Endodermal cell (in vitro differentiated cells): ENCODE results near the gene AGAP9. TPM values are rescaled to one million over a fixed set of nuclear protein-coding genes. Genes with fewer than 3 reads are reported as not detected.
"Not testable (repeated sequence)": the region's sequence is repeated elsewhere in the genome, so short reads cannot be mapped to it uniquely, and the experiment has no call there.

Experiments used
- DNase-seq: peaks from one replicate; pipeline ENCODE4 v3.0.0-alpha.2; 2017
- H3K27ac ChIP-seq: 2 replicates; pipeline ENCODE4 v1.5.1; 2013; ENCODE audit warnings: mild to moderate bottlenecking, low read depth, low read length, moderate library complexity
- H3K27me3 ChIP-seq: 2 replicates; pipeline ENCODE4 v1.6.1; 2013; ENCODE audit warnings: mild to moderate bottlenecking, low read length, moderate library complexity; ENCODE audit not compliant: insufficient read depth, control insufficient read depth, poor library complexity, severe bottlenecking
- H3K36me3 ChIP-seq: 2 replicates; pipeline ENCODE4 v1.7.0; 2013; ENCODE audit warnings: mild to moderate bottlenecking, low read length, moderate library complexity; ENCODE audit not compliant: control insufficient read depth, insufficient read depth
- H3K4me1 ChIP-seq: one replicate; pipeline ENCODE4 v1.7.0; 2013; ENCODE audit warnings: low read length; ENCODE audit not compliant: control insufficient read depth, insufficient read depth
- H3K4me3 ChIP-seq: 2 replicates; pipeline ENCODE4 v1.5.1; 2013; ENCODE audit warnings: mild to moderate bottlenecking, low read length, moderate library complexity
- H3K9ac ChIP-seq: 2 replicates; pipeline ENCODE4 v1.6.1; 2013; ENCODE audit warnings: mild to moderate bottlenecking, low read length, moderate library complexity; ENCODE audit not compliant: poor library complexity, severe bottlenecking; ENCODE audit errors: extremely low read depth
- H3K9me3 ChIP-seq: 2 replicates; pipeline ENCODE4 v1.6.1; 2013; ENCODE audit warnings: mild to moderate bottlenecking, low read length, moderate library complexity; ENCODE audit not compliant: control insufficient read depth
- H3K27ac Mint-ChIP-seq: 2 replicates; pipeline ENCODE4 v1.8.0; 2020; ENCODE audit warnings: mixed read lengths
- H3K27me3 Mint-ChIP-seq: 2 replicates; pipeline ENCODE4 v1.8.0; 2021; ENCODE audit warnings: mild to moderate bottlenecking, mixed read lengths; ENCODE audit not compliant: insufficient read depth
- H3K36me3 Mint-ChIP-seq: 2 replicates; pipeline ENCODE4 v1.8.0; 2020; ENCODE audit warnings: low read depth, mixed read lengths
- H3K4me1 Mint-ChIP-seq: 2 replicates; pipeline ENCODE4 v1.8.0; 2020; ENCODE audit warnings: mixed read lengths
- H3K4me3 Mint-ChIP-seq: 2 replicates; pipeline ENCODE4 v1.8.0; 2020; ENCODE audit warnings: mild to moderate bottlenecking, moderate library complexity, mixed read lengths
- H3K9me3 Mint-ChIP-seq: 2 replicates; pipeline ENCODE4 v1.8.0; 2020; ENCODE audit warnings: mild to moderate bottlenecking, mixed read lengths
- WGBS, 2 experiments: methylation state at CpG; one replicate each; pipeline versions ENCODE4 v1.1.5 to v1.1.7; 2013; ENCODE audit warnings: missing lambda C conversion rate in 2 of 2, mixed read lengths in 1 of 2; ENCODE audit not compliant: insufficient coverage in 1 of 2, insufficient read length in 1 of 2; 5-methylcytosine and 5-hydroxymethylcytosine counted together
- total RNA-seq, 2 donors: library from RNA; stranded (reverse); fragmentation: NEBNext Ultra II Directional in 1 of 2; extraction: Animal tissue kit (Norgen Biotek cat#: 25700) in 1 of 2; gene quantifications; 2 replicates in 1 of 2; 3 replicates in 1 of 2; pipeline ENCODE4 v1.2.1, GENCODE V29; 2021

The AGAP9 gene
- total RNA-seq, 2 donors from 2014 or later, result 14.4 to 17.0 TPM

DNA sequence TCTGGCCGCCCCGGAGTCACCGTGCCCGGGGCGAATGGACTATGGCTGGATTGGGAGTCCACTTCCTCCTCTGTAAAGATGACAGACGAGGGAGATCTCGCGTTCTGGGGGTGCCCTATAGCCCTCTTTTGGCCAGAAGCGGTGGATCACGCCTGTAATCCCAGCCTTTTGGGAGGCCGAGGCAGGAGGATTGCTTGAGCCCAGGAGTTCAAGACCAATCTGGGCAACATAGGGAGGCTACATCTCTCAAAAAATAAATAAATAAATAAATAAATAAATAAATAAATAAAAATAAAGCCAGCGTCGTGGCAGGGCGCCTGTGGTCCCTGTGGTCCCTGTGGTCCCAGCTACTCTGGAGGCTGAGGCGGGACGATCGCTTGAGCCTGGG is 30.4 kb upstream of the AGAP9 start:
- not testable (repeated sequence) for H3K27me3 Mint-ChIP-seq, H3K27me3 ChIP-seq, H3K36me3 ChIP-seq, H3K27ac Mint-ChIP-seq, H3K9me3 ChIP-seq, H3K4me1 Mint-ChIP-seq, H3K36me3 Mint-ChIP-seq, H3K4me1 ChIP-seq, H3K9me3 Mint-ChIP-seq, H3K27ac ChIP-seq
- Histone ChIP-seq H3K9ac (peak overlapping the region; percentile 30), H3K4me3 (peak overlapping the region; percentile 86)
- peak overlapping the region; percentile 99 for H3K4me3 Mint-ChIP-seq
- WGBS, 2 experiments, result 4% methylated on average over 3 of the region's 17 CpGs; no CpG with 5 or more reads in 1 of the 2 experiments
- DNase-seq, result peak; percentile 32

DNA sequence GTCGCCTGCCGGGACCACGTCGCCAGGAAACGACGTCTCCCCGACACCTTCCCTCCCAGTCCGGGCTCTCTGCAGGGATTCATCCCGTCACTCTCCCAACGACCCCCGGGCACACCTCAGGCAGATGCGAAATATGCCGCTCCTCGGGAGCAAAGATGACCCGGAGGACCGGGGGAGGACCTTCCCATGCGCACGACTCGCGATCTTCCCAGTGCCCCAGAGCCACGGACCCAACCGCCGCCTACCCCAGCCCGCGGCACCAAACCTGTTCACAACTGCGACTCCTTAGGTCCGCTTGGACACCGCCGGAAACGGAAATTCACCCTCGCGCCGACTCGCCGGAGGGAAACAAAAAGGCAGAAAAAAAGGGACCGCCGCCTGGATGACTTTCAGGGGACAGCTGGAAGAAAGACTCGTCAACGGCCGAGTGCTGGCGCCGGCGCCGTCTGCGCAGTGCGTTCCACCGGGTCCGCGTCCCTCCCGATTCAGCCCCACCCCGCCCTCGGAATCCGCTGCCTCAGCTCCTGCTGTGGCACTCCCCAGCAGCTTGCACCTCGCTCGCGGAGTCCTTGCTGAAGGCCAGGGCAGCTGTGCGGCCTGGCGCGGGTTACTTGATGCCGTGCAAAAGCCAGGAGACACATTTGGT is 29.9 kb upstream of the AGAP9 start:
- Histone ChIP-seq H3K4me3 (peak overlapping the region; percentile 86), H3K9ac (peak overlapping the region; percentile 66)
- not testable (repeated sequence) for H3K4me1 Mint-ChIP-seq, H3K27ac ChIP-seq, H3K36me3 Mint-ChIP-seq, H3K36me3 ChIP-seq, H3K9me3 Mint-ChIP-seq, H3K4me1 ChIP-seq, H3K27me3 Mint-ChIP-seq, H3K27me3 ChIP-seq, H3K9me3 ChIP-seq
- peak overlapping the region; percentile 99 for H3K4me3 Mint-ChIP-seq
- DNase-seq, result peak; percentile 96
- peak overlapping the region; percentile 99 for H3K27ac Mint-ChIP-seq
- WGBS, 2 experiments, result 0% methylated on average over 17 to 34 of the region's 60 CpGs

DNA sequence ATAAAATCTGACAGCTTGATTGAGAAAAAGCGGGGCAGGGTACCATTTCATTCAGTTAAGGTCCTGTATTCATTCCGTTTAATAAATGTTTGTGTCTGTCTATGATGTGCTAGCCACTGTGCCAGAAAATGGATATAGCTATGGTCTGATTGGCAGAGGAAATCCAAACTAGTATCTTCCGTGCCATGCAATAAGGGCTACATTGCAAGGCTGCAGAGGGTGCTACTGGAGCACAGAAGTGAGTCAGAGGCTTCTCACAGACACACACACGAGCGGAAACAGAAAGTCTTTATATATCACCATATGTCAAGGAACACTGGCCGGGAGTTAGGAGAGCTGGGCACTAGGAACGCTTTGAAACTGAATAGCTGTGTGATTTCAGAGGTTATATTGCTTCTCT is 29.3 kb upstream of the AGAP9 start:
- not testable (repeated sequence) for H3K36me3 ChIP-seq, H3K27me3 ChIP-seq, H3K4me1 Mint-ChIP-seq, H3K9me3 Mint-ChIP-seq, H3K4me1 ChIP-seq, H3K27me3 Mint-ChIP-seq, H3K36me3 Mint-ChIP-seq, H3K9me3 ChIP-seq, H3K27ac ChIP-seq
- Histone ChIP-seq H3K4me3 (peak overlapping the region; percentile 86), H3K9ac (peak overlapping the region; percentile 66)
- H3K4me3 Mint-ChIP-seq, result peak overlapping the region; percentile 99
- DNase-seq, result peak; percentile 36
- 0 to 25% methylated on average over 1 to 5 of the region's 7 CpGs for WGBS, 2 experiments
- peak overlapping the region; percentile 81 for H3K27ac Mint-ChIP-seq

DNA sequence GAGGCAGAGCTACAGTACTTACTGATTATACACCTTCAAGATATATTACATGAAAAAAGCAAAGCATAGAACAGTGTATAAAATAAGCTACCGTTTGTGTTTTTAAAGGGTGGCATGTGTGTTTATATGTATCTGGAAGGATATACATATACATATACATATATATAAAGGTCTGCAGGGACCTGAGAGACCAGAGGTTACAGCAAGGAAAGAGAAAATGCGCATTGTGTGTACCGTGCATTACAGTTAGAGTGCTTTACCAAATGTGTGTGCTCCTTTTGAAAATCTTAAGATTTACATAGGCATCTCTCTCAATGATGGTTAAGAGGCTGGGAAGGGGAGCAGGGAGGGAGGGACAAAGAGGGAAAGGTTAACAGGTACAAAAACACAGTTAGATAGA is 23.8 kb upstream of the AGAP9 start:
- H3K27ac ChIP-seq, H3K27ac Mint-ChIP-seq, H3K36me3 ChIP-seq, H3K4me1 ChIP-seq, H3K27me3 Mint-ChIP-seq, H3K36me3 Mint-ChIP-seq, H3K9ac ChIP-seq, H3K4me1 Mint-ChIP-seq, H3K9me3 ChIP-seq, H3K4me3 ChIP-seq, H3K27me3 ChIP-seq, H3K9me3 Mint-ChIP-seq, H3K4me3 Mint-ChIP-seq, DNase-seq: not testable (repeated sequence)
- no CpG with 5 or more reads among the region's 3 CpGs for WGBS, 2 experiments

DNA sequence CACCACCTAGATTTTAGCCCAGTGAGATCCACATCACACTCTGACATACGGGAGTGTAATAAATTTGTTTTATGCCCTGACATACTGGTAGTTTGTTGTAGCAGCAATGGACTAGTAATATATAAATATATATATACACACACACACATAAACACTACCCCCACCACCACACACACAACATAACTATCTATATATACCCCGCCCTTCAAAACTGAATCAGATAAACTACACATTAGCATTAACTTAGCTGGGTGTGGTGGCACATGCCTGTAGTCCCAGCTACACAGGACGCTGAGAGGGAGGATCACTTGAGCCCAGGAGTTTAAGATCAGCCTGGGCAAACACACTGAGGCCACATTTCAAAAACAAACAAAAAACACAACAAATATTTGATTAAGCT is 13.0 kb upstream of the AGAP9 start:
- H3K9ac ChIP-seq, H3K27me3 ChIP-seq, H3K9me3 Mint-ChIP-seq, H3K36me3 Mint-ChIP-seq, H3K27ac Mint-ChIP-seq, H3K4me1 Mint-ChIP-seq, H3K4me3 ChIP-seq, H3K27ac ChIP-seq, H3K9me3 ChIP-seq, H3K4me3 Mint-ChIP-seq, DNase-seq, H3K4me1 ChIP-seq, H3K36me3 ChIP-seq, H3K27me3 Mint-ChIP-seq: not testable (repeated sequence)
- no CpG with 5 or more reads among the region's 3 CpGs for WGBS, 2 experiments

DNA sequence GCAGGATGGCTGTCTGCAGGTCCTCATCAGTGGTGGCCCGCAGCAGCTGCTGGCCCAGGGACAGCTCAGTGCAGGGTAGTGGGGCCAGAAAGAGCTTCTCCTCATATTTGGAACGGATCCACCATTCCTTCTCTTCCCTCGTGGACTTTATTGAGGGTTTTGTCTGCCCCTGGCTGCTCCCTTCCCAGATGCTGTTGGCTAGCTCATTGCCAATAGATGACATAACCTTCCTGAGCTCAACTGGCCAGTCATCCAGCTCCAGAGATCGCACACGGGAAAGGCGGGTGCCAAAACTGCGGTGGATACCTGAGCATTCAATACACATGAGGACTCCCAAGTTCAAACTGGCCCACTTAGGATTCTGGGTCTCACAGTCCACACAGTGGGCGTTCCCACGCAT is 21.1 kb downstream of the AGAP9 start:
- not testable (repeated sequence) for H3K4me1 Mint-ChIP-seq, H3K27ac Mint-ChIP-seq, H3K27ac ChIP-seq, H3K4me1 ChIP-seq, H3K4me3 Mint-ChIP-seq, H3K27me3 Mint-ChIP-seq, H3K9me3 ChIP-seq, H3K36me3 Mint-ChIP-seq, H3K36me3 ChIP-seq, H3K4me3 ChIP-seq, H3K9me3 Mint-ChIP-seq, H3K9ac ChIP-seq, H3K27me3 ChIP-seq, DNase-seq
- WGBS, 2 experiments, result 100% methylated on average over 1 of the region's 9 CpGs; no CpG with 5 or more reads in 1 of the 2 experiments

DNA sequence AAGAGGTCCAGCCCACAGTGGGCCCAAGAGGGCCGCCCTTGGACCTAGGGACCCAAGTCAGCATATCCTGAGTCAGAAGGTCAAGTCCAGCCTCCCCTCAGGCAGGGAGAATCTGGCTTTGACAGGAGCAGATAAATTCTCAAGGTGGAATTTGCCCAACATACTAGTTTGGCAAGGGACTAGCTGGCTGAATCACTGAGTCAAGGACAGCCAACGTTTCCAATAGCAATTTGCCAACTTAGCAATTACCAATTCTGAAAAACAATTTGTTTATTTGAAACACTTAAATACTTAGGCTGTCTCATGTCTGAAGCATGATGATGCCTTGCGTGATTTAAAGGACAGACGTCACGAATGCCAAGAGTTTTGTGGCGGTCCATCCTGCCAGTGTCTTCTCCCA is 29.2 kb downstream of the AGAP9 start:
- H3K4me3 Mint-ChIP-seq, H3K9me3 Mint-ChIP-seq, DNase-seq, H3K27ac Mint-ChIP-seq, H3K27me3 Mint-ChIP-seq, H3K9me3 ChIP-seq, H3K27ac ChIP-seq, H3K36me3 ChIP-seq, H3K36me3 Mint-ChIP-seq, H3K4me1 Mint-ChIP-seq, H3K27me3 ChIP-seq, H3K4me3 ChIP-seq, H3K4me1 ChIP-seq, H3K9ac ChIP-seq: not testable (repeated sequence)
- WGBS, 2 experiments, result 100% methylated on average over 1 of the region's 6 CpGs; no CpG with 5 or more reads in 1 of the 2 experiments
